GM12878 (cell line): ENCODE results near the gene PPP1R3E. TPM values are rescaled to one million over a fixed set of nuclear protein-coding genes. Genes with fewer than 3 reads are reported as not detected.

Experiments used
- BACH1 ChIP-seq: fragments of 450-650 bp; IDR thresholded peaks from 2 replicates; pipeline ENCODE4 v1.6.1; 2017; ENCODE audit warnings: mild to moderate bottlenecking, borderline replicate concordance
- NR2C1 ChIP-seq: fragments of 450-650 bp; IDR thresholded peaks from 2 replicates; pipeline ENCODE4 v1.6.1; 2017; ENCODE audit warnings: antibody characterized with exemption, mild to moderate bottlenecking, moderate library complexity
- STAT1 ChIP-seq: fragments of 450-650 bp; conservative IDR thresholded peaks from 2 replicates; pipeline ENCODE4 v1.6.1; 2014; ENCODE audit warnings: antibody characterized with exemption, mild to moderate bottlenecking
- TBL1XR1 ChIP-seq: IDR thresholded peaks from 2 replicates; pipeline ENCODE4 v1.6.1; 2012; ENCODE audit warnings: low read depth, low read length, improper control_type of control experiment
- ZNF207 ChIP-seq: fragments of 450-650 bp; IDR thresholded peaks from 2 replicates; pipeline ENCODE4 v1.6.1; 2014; ENCODE audit warnings: antibody characterized with exemption, mild to moderate bottlenecking, borderline replicate concordance
- ZNF217 ChIP-seq: fragments of 450-650 bp; IDR thresholded peaks from 2 replicates; pipeline ENCODE4 v1.6.1; 2017; ENCODE audit warnings: antibody characterized with exemption, mild to moderate bottlenecking
- polyA plus RNA-seq, 11 experiments: library from polyadenylated mRNA; depleted of rRNA in 4 of 11; unstranded in 6 of 11; stranded (reverse) in 5 of 11; fragments of >200 nt; fragmentation: Nextera tagmentation in 4 of 11; fragmentation: Illumina TruSeq in 1 of 11; extraction: Ambion mirVana in 4 of 11; extraction: Trizol in 1 of 11; gene quantifications; 1 replicate in 1 of 11; 2 replicates in 10 of 11; pipeline versions ENCODE4 v1.2.1 to v1.2.3, GENCODE V29; 2011 to 2016; ENCODE audit warnings: inconsistent platforms in 2 of 11, missing spikeins in 2 of 11, low read depth in 1 of 11
- total RNA-seq, 4 experiments: library from RNA; depleted of rRNA in 3 of 4; stranded (reverse); fragments of >200 nt in 3 of 4; fragmentation: Illumina TruSeq in 1 of 4; extraction: Trizol in 1 of 4; gene quantifications; 2 replicates each; pipeline versions ENCODE4 v1.2.1 to v1.2.3, GENCODE V29; 2013 to 2021
- TF ChIP-seq, protein P1 (sequence below): fragments of 450-650 bp; formaldehyde crosslinking; IDR thresholded peaks from 2 replicates; pipeline ENCODE4 v1.5.0; 2022; ENCODE audit warnings: mild to moderate bottlenecking, missing genetic modification characterization
- TF ChIP-seq, protein P2 (sequence below): fragments of 450-650 bp; IDR thresholded peaks from 2 replicates; pipeline ENCODE4 v1.6.1; 2017; ENCODE audit warnings: mild to moderate bottlenecking

PPP1R3E gene
- total and polyA plus RNA-seq, 10 of the 15 experiments (the other 5 are each of a cell fraction or from before 2014, with no cell fraction given): 4.6 to 26.4 (median 7.1) TPM

DNA sequence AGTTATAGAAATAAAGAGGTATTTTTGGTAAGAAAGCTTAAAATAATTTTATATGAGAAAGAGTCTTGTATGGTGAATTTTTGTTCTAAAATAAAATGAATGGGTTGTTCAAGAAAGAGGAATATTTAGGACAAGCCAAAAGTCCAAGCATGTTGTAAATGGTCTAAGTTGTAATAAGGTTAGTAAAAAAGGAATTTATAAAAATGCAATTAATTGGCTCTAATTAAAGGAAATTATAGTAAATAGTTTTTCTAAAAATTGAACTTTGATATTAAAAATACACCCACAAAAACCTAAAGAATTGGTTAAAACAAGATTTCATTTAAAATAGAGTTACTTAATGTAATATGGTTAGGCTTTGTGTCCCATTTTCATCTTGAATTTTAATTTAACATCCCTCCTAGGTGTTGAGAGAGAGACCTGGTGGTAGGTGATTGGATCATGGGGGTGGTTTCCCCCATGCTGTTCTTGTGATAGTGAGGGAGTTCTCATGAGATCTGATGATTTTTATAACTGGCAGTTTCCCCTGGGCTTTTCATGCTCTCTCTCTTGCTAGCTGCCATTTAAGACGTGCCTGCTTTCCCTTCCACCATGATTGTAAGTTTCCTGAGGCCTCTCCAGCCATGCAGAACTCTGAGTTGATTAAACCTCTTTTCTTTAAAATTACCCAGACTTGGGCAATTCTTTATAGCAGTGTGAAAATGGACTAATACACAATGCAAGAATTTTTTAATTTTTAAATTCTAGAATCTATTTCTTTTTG lies 37.0 kb upstream of the PPP1R3E start (continued):
- TF ChIP-seq, protein P1, sequence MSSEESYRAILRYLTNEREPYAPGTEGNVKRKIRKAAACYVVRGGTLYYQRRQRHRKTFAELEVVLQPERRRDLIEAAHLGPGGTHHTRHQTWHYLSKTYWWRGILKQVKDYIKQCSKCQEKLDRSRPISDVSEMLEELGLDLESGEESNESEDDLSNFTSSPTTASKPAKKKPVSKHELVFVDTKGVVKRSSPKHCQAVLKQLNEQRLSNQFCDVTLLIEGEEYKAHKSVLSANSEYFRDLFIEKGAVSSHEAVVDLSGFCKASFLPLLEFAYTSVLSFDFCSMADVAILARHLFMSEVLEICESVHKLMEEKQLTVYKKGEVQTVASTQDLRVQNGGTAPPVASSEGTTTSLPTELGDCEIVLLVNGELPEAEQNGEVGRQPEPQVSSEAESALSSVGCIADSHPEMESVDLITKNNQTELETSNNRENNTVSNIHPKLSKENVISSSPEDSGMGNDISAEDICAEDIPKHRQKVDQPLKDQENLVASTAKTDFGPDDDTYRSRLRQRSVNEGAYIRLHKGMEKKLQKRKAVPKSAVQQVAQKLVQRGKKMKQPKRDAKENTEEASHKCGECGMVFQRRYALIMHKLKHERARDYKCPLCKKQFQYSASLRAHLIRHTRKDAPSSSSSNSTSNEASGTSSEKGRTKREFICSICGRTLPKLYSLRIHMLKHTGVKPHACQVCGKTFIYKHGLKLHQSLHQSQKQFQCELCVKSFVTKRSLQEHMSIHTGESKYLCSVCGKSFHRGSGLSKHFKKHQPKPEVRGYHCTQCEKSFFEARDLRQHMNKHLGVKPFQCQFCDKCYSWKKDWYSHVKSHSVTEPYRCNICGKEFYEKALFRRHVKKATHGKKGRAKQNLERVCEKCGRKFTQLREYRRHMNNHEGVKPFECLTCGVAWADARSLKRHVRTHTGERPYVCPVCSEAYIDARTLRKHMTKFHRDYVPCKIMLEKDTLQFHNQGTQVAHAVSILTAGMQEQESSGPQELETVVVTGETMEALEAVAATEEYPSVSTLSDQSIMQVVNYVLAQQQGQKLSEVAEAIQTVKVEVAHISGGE (CRISPR knock-in tag): no peak
- no peak for TF ChIP-seq ZNF207
- TF ChIP-seq TBL1XR1: no peak
- no peak for TF ChIP-seq NR2C1
- no peak for TF ChIP-seq BACH1
- TF ChIP-seq ZNF217: no peak
- TF ChIP-seq STAT1: no peak
- TF ChIP-seq, protein P2, sequence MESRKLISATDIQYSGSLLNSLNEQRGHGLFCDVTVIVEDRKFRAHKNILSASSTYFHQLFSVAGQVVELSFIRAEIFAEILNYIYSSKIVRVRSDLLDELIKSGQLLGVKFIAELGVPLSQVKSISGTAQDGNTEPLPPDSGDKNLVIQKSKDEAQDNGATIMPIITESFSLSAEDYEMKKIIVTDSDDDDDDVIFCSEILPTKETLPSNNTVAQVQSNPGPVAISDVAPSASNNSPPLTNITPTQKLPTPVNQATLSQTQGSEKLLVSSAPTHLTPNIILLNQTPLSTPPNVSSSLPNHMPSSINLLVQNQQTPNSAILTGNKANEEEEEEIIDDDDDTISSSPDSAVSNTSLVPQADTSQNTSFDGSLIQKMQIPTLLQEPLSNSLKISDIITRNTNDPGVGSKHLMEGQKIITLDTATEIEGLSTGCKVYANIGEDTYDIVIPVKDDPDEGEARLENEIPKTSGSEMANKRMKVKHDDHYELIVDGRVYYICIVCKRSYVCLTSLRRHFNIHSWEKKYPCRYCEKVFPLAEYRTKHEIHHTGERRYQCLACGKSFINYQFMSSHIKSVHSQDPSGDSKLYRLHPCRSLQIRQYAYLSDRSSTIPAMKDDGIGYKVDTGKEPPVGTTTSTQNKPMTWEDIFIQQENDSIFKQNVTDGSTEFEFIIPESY: no peak
